ENCODE data around the gene PELI2.

- TF ChIP-seq CTCF (optimal IDR thresholded peaks at IDR 0.05 in 1 of 3, IDR thresholded peaks at IDR 0.05 in 1 of 3, conservative IDR thresholded peaks at IDR 0.05 in 1 of 3; ENCODE audit: extremely low read depth in 1 of 3, insufficient read depth in 2 of 3, low read length in 3 of 3) (no peak), EZH2 (IDR thresholded peaks at IDR 0.05; ENCODE audit: low read length) (no peak)
Measured at GRCh38 chr14:56180754-56181542, 62.7 kb downstream of the PELI2 start.

Measured in keratinocyte (primary cell).